Brain microvascular endothelial cell (primary cell): ENCODE measurements around the gene WDR17.
"Not testable (repeated sequence)": the region's sequence is repeated elsewhere in the genome, so short reads cannot be mapped to it uniquely, and the experiment has no call there.

Experiments used
- DNase-seq: peaks from one replicate; pipeline ENCODE4 v3.0.0-alpha.2; 2020
- H3K27ac ChIP-seq: fragments of 250-450 bp; sonication (Bioruptor Pico); 2 replicates; pipeline ENCODE4 v1.5.1; 2020; ENCODE audit warnings: mild to moderate bottlenecking, moderate library complexity
- H3K27me3 ChIP-seq: fragments of 250-450 bp; sonication (Bioruptor Pico); replicated peaks from 2 replicates; pipeline ENCODE4 v1.5.1; 2020; ENCODE audit warnings: mild to moderate bottlenecking
- H3K36me3 ChIP-seq: fragments of 250-450 bp; sonication (Bioruptor Pico); replicated peaks from 2 replicates; pipeline ENCODE4 v1.5.1; 2020; ENCODE audit warnings: mild to moderate bottlenecking
- H3K4me3 ChIP-seq: 2 replicates; pipeline ENCODE4 v1.5.1; 2011; ENCODE audit warnings: low read depth, mild to moderate bottlenecking, control low read depth, low read length, moderate library complexity
- in situ Hi-C: cut with HindIII; loops from 2 replicates; pipeline ENCODE4 v1.10.0; 2017; ENCODE audit warnings: low sequenced_read_pairs, low pct_ligation_motif_present
- TF ChIP-seq, protein P1 (sequence below): IDR thresholded peaks from 2 replicates; pipeline ENCODE4 v1.5.1; 2011; ENCODE audit warnings: low read depth, mild to moderate bottlenecking, moderate library complexity, low read length, control low read depth, inconsistent platforms; ENCODE audit errors: missing control alignments

The WDR17 gene

DNA sequence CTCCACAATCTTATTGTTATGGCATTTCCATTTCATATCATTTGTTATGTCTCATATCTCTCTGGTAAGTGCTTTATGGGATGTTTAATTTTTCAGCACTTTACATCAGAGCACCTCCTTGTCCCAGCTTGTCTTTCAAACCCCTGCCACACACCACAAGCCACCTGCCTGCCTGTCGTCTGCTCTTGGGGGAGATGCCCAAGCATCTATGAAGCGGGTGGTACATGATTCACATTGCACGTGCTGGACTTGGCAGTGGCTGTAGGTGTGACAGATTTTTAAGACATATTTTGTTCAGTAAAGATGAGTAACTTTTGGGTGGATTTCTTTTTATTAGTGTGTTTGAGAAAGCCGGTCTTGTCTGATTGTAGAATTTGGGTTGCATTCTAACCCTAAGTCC, 143.9 kb downstream of the WDR17 start:
- no peaks in the 10 kb centered on the region for H3K36me3 ChIP-seq
- TF ChIP-seq, protein P1, sequence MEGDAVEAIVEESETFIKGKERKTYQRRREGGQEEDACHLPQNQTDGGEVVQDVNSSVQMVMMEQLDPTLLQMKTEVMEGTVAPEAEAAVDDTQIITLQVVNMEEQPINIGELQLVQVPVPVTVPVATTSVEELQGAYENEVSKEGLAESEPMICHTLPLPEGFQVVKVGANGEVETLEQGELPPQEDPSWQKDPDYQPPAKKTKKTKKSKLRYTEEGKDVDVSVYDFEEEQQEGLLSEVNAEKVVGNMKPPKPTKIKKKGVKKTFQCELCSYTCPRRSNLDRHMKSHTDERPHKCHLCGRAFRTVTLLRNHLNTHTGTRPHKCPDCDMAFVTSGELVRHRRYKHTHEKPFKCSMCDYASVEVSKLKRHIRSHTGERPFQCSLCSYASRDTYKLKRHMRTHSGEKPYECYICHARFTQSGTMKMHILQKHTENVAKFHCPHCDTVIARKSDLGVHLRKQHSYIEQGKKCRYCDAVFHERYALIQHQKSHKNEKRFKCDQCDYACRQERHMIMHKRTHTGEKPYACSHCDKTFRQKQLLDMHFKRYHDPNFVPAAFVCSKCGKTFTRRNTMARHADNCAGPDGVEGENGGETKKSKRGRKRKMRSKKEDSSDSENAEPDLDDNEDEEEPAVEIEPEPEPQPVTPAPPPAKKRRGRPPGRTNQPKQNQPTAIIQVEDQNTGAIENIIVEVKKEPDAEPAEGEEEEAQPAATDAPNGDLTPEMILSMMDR: no peak
- no peak for DNase-seq
- no peaks in the 10 kb centered on the region for H3K27me3 ChIP-seq
- no peak overlapping the region for H3K4me3 ChIP-seq
- no peak overlapping the region for H3K27ac ChIP-seq
- in situ Hi-C loops: no loop called here

DNA sequence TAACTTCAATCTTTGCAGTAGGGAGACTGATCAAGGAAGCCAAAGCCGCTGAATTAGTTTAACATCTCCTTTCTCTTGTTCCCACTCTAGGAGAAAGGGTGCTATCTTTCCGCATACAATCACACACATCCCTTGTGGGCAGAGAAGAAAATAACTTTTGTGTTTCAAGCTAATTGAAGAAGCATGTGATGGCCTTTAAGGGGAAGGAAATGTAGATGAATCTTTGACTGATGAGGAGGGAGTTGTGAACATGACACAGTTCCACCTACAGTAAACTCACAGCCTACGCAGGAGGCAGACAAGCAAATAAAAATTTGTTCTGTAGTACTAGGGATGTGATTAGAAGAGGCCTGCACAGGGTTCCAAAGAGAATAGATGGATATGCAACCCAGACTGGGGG, 144.5 kb downstream of the WDR17 start:
- no peak overlapping the region for H3K4me3 ChIP-seq
- H3K36me3 ChIP-seq: no peaks in the 10 kb centered on the region
- H3K27ac ChIP-seq: no peak overlapping the region
- DNase-seq: no peak
- TF ChIP-seq, protein P1: no peak
- no peaks in the 10 kb centered on the region for H3K27me3 ChIP-seq
- in situ Hi-C loops: no loop called here

DNA sequence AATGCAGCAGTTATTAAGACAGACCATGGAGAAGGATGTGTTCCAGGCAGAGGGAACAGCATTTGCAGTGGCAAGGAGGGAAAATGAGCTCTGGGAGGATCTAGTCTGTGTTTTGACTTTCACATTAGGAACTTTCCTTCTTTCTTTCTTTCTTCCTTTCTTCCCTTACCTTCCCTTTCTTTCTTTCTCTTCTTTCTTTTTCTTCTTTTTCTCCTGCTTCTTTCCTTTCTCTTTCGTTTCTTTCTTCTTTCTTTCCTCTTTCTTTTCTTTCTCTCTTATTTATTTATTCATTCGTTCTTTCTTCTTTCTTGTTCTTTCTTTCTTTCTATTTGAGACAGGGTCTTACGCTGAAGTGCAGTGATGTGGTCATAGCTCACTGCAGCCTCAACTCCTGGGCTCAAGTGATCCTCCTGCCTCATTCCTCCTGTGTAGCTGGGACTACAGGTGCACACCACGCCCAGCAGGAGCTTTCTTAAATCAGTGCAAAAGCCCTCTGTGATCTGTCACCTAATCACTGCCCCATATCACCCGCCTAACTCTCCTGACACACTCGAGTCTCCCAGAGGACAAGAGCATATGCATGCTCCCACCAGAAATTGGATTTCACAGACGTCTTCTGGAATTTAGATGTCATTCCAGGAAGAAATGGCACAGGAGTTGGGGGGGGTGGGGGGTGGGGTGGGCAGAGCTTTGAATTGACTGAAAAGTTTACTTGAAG, 145.1 kb downstream of the WDR17 start:
- Histone ChIP-seq H3K27ac (no peak overlapping the region), H3K27me3 (no peaks in the 10 kb centered on the region), H3K4me3 (no peak overlapping the region), H3K36me3 (no peaks in the 10 kb centered on the region)
- in situ Hi-C loops: no loop called here
- TF ChIP-seq, protein P1: no peak
- no peak for DNase-seq

DNA sequence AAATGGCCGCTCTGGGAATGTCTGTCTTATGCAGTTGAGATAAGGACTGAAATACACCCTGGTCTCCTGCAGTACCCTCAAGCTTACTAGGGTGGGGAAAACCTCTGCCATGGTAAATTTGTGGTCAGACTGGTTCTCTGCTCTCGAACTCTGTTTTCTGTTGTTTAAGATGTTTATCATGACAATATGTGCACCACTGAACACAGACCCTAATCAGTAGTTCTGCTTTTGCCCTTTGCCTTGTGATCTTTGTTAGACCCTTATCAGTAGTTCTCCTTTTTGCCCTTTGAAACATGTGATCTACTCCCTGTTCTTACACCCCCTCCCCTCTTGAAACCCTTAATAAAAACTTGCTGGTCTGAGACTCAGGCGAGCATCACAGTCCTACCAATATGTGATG, 146.7 kb downstream of the WDR17 start:
- H3K27ac ChIP-seq, H3K27me3 ChIP-seq, DNase-seq, H3K36me3 ChIP-seq, in situ Hi-C loops, H3K4me3 ChIP-seq: not testable (repeated sequence)

DNA sequence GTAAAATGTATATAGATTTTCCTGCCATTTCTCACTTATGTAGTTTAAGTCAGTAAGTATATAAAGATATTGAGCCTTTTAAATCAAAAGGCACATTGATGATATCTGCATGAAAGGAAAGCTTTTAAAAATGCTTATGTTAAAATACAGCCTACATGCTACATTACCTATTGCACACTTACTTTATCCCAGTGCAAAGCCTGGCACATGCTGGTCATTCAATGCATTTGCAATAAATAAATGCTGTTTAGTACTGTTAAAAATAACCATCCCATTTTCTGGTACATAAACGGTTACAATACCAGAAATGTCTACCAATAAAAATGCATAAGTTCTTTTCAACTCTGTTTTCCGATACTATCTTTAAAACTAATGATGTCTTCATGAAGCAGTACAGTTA, 151.9 kb downstream of the WDR17 start:
- TF ChIP-seq, protein P1: no peak
- Histone ChIP-seq H3K27me3 (no peaks in the 10 kb centered on the region), H3K27ac (no peak overlapping the region), H3K4me3 (no peak overlapping the region), H3K36me3 (no peaks in the 10 kb centered on the region)
- DNase-seq: no peak
- in situ Hi-C loops: no loop called here

DNA sequence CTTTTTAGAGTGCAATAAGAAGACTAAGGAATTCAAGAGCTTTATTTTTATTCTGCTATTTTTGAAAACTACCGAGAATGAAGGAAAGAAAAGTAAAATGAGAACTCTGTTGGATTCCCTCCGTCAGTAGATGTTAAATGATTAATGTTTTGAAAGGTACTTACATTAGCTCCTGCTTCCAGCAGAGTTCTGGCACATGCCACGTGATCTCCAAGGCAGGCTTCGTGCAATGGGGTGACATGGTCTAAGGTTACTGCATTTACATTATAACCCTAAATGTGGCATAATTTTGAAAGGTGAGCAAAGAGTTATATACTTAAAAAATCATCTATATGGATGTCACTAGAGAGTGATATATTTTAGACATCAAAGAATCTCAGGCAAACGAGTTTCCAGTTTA, 156.5 kb downstream of the WDR17 start:
- H3K27ac ChIP-seq: no peak overlapping the region
- in situ Hi-C loops: no loop called here
- TF ChIP-seq, protein P1: no peak
- H3K4me3 ChIP-seq: no peak overlapping the region
- no peaks in the 10 kb centered on the region for H3K27me3 ChIP-seq
- DNase-seq: no peak
- no peaks in the 10 kb centered on the region for H3K36me3 ChIP-seq
